ENCODE measurements around the gene LIPC.

The LIPC gene

GRCh38 chr15:58616171-58616570 is 184.4 kb downstream of the LIPC start:
- no peaks in the 10 kb centered on the region for H3K79me2 ChIP-seq (ENCODE audit: insufficient read depth, low read length)
- peaks cover 20% of the 10 kb centered on the region; the same call in 1 of the 2 replicates for H3K36me3 ChIP-seq (ENCODE audit: low read length)
- no peaks in the 10 kb centered on the region for H3K9me2 ChIP-seq (replicated peaks; ENCODE audit: insufficient read depth, low read length)
- no peaks in the 10 kb centered on the region for H4K20me1 ChIP-seq (ENCODE audit: low read depth, low read length)
- no peaks in the 10 kb centered on the region for H3K27me3 ChIP-seq (ENCODE audit: low read length)
- TF ChIP-seq CTCF (IDR thresholded peaks at IDR 0.05; ENCODE audit: insufficient read depth, low read length, poor library complexity, severe bottlenecking) (no peak), EZH2phosphoT487 (conservative IDR thresholded peaks at IDR 0.05; ENCODE audit: low read length) (no peak)
- no peaks in the 10 kb centered on the region for H3F3A ChIP-seq (ENCODE audit: insufficient read depth)
- H3K4me2 ChIP-seq (ENCODE audit: low read depth, low read length, poor library complexity, severe bottlenecking): no peak overlapping the region
- H3K27ac ChIP-seq (ENCODE audit: low read depth, low read length): no peak overlapping the region
- H3K9ac ChIP-seq (ENCODE audit: low read length): no peak overlapping the region
- H3K4me3 ChIP-seq (ENCODE audit: insufficient read depth, low read length, poor library complexity, severe bottlenecking): no peak overlapping the region
- no peak overlapping the region for H2AFZ ChIP-seq (ENCODE audit: low read depth, low read length, severe bottlenecking)
- peaks cover 9% of the 10 kb centered on the region; the same call in 1 of the 2 replicates for H3K9me3 ChIP-seq (ENCODE audit: insufficient read depth, low read length)
